Measurements from ENCODE around the gene ETFBKMT. TPM values are rescaled to one million over a fixed set of nuclear protein-coding genes. Genes with fewer than 3 reads are reported as not detected.
"Not testable (repeated sequence)": the region's sequence is repeated elsewhere in the genome, so short reads cannot be mapped to it uniquely, and the experiment has no call there.

The ETFBKMT gene
- total RNA-seq, 1 experiment from 2014 or later: 2.4 TPM

GRCh38 chr12:31702047-31702446, 42.6 kb downstream of the ETFBKMT start:
- ChIA-PET POLR2A (ENCODE audit: unreplicated experiment) (no interaction called here), CTCF (no interaction called here)
- no peak for TF ChIP-seq EZH2 (IDR thresholded peaks at IDR 0.05; ENCODE audit: low read depth)
- no peak for TF ChIP-seq CTCF (conservative IDR thresholded peaks at IDR 0.05)
- no peak overlapping the region for H3K4me3 ChIP-seq
- no peaks in the 10 kb centered on the region for H3K79me2 ChIP-seq (ENCODE audit: low read depth)
- no peaks in the 10 kb centered on the region for H3K4me1 ChIP-seq (replicated peaks; ENCODE audit: insufficient read depth)
- H3F3A ChIP-seq (ENCODE audit: insufficient read depth, low read depth): no peaks in the 10 kb centered on the region
- intact Hi-C loops (cut with micrococcal nuclease; ENCODE audit: unreplicated experiment): no loop called here
- no peak overlapping the region for H2AFZ ChIP-seq
- BruUV-seq (replicated peaks): no TSS peak
- no peaks in the 10 kb centered on the region for H3K9me2 ChIP-seq (ENCODE audit: insufficient read depth)
- no peaks in the 10 kb centered on the region for H3K9me3 ChIP-seq (ENCODE audit: insufficient read depth, low read depth)
- no peak overlapping the region for H3K4me2 ChIP-seq
- no peaks in the 10 kb centered on the region for H4K20me1 ChIP-seq (ENCODE audit: insufficient read depth)
- H3K36me3 ChIP-seq (ENCODE audit: low read depth): no peaks in the 10 kb centered on the region
- H3K27me3 ChIP-seq (ENCODE audit: insufficient read depth, low read depth): no peaks in the 10 kb centered on the region
- DNase-seq: no peak
- no peak overlapping the region for H3K27ac ChIP-seq

GRCh38 chr12:31705621-31706020, 46.1 kb downstream of the ETFBKMT start:
- no peak overlapping the region for H3K4me2 ChIP-seq
- intact Hi-C loops (cut with micrococcal nuclease; ENCODE audit: unreplicated experiment): no loop called here
- H3K4me1 ChIP-seq (replicated peaks; ENCODE audit: insufficient read depth): no peaks in the 10 kb centered on the region
- H4K20me1 ChIP-seq (ENCODE audit: insufficient read depth): no peaks in the 10 kb centered on the region
- peaks cover 9% of the 10 kb centered on the region; the same call in 1 of the 2 replicates for H3K9me3 ChIP-seq (ENCODE audit: insufficient read depth, low read depth)
- H3K4me3 ChIP-seq: no peak overlapping the region
- POLR2A ChIA-PET (ENCODE audit: unreplicated experiment): no interaction called here
- H2AFZ ChIP-seq: no peak overlapping the region
- TF ChIP-seq EZH2 (IDR thresholded peaks at IDR 0.05; ENCODE audit: low read depth): no peak
- no peak for TF ChIP-seq CTCF (conservative IDR thresholded peaks at IDR 0.05)
- no peaks in the 10 kb centered on the region for H3F3A ChIP-seq (ENCODE audit: insufficient read depth, low read depth)
- H3K79me2 ChIP-seq (ENCODE audit: low read depth): no peaks in the 10 kb centered on the region
- CTCF ChIA-PET: no interaction called here
- no peak for DNase-seq
- H3K9me2 ChIP-seq (ENCODE audit: insufficient read depth): no peaks in the 10 kb centered on the region
- H3K36me3 ChIP-seq (ENCODE audit: low read depth): no peaks in the 10 kb centered on the region
- H3K27me3 ChIP-seq (ENCODE audit: insufficient read depth, low read depth): no peaks in the 10 kb centered on the region
- H3K27ac ChIP-seq: no peak overlapping the region
- BruUV-seq (replicated peaks): no TSS peak

GRCh38 chr12:31708118-31708517, 48.6 kb downstream of the ETFBKMT start:
- CTCF ChIA-PET; H3K36me3 ChIP-seq (ENCODE audit: low read depth); H4K20me1 ChIP-seq (ENCODE audit: insufficient read depth); H3K79me2 ChIP-seq (ENCODE audit: low read depth); H2AFZ ChIP-seq; H3K27ac ChIP-seq; BruUV-seq (replicated peaks); H3F3A ChIP-seq (ENCODE audit: insufficient read depth, low read depth); H3K4me3 ChIP-seq; H3K4me1 ChIP-seq (replicated peaks; ENCODE audit: insufficient read depth); H3K4me2 ChIP-seq; H3K9me3 ChIP-seq (ENCODE audit: insufficient read depth, low read depth); DNase-seq; intact Hi-C loops (cut with micrococcal nuclease; ENCODE audit: unreplicated experiment); POLR2A ChIA-PET (ENCODE audit: unreplicated experiment); H3K9me2 ChIP-seq (ENCODE audit: insufficient read depth); H3K27me3 ChIP-seq (ENCODE audit: insufficient read depth, low read depth): not testable (repeated sequence)

GRCh38 chr12:31710021-31710818, 50.7 kb downstream of the ETFBKMT start:
- no peaks in the 10 kb centered on the region for H3K79me2 ChIP-seq (ENCODE audit: low read depth)
- ChIA-PET POLR2A (ENCODE audit: unreplicated experiment) (no interaction called here), CTCF (no interaction called here)
- no peaks in the 10 kb centered on the region for H4K20me1 ChIP-seq (ENCODE audit: insufficient read depth)
- BruUV-seq (replicated peaks): no TSS peak
- H3K4me3 ChIP-seq: no peak overlapping the region
- H3K36me3 ChIP-seq (ENCODE audit: low read depth): no peaks in the 10 kb centered on the region
- H3F3A ChIP-seq (ENCODE audit: insufficient read depth, low read depth): 0 out of 2 replicates have a peak, but pooled peaks cover 3% of the 10 kb centered on the region
- DNase-seq: no peak
- no peak overlapping the region for H3K4me2 ChIP-seq
- H3K9me3 ChIP-seq (ENCODE audit: insufficient read depth, low read depth): peaks cover 9% of the 10 kb centered on the region; the same call in 1 of the 2 replicates
- H3K9me2 ChIP-seq (ENCODE audit: insufficient read depth): no peaks in the 10 kb centered on the region
- intact Hi-C loops (cut with micrococcal nuclease; ENCODE audit: unreplicated experiment): no loop called here
- no peak overlapping the region for H2AFZ ChIP-seq
- no peaks in the 10 kb centered on the region for H3K4me1 ChIP-seq (replicated peaks; ENCODE audit: insufficient read depth)
- no peak for TF ChIP-seq CTCF (conservative IDR thresholded peaks at IDR 0.05)
- TF ChIP-seq EZH2 (IDR thresholded peaks at IDR 0.05; ENCODE audit: low read depth): no peak
- H3K27ac ChIP-seq: no peak overlapping the region
- H3K27me3 ChIP-seq (ENCODE audit: insufficient read depth, low read depth): no peaks in the 10 kb centered on the region
